ENCODE data around the gene ASPHD2. TPM values are rescaled to one million over a fixed set of nuclear protein-coding genes. Genes with fewer than 3 reads are reported as not detected.

The ASPHD2 gene
- total RNA-seq, 1 donor from 2014 or later: 0.32 TPM

DNA sequence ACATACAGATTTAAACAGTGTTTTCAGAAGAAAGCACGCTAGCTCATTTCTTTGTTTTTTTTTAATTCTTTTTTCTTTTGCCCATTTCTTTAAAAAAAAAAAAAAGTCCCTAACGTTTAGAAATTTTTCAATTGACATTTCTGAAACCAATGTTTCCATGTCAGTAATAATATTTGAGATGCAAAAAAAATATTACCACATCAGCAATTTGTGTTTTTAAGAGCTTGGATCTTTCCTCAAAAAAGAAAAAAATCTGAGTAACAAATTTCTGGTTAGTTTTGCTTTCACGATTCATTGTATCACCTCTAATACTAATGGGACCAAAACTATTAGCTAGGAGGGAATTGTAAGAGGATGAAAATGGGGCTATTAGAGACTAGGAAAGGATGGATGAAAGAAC is 39.9 kb upstream of the ASPHD2 start:
- intact Hi-C loops (cut with DNase I): no loop called here
- H3K27ac ChIP-seq: no peak overlapping the region
- no peaks in the 10 kb centered on the region for H3K27me3 ChIP-seq
- no peaks in the 10 kb centered on the region for H3K36me3 ChIP-seq
- TF ChIP-seq, protein P1, sequence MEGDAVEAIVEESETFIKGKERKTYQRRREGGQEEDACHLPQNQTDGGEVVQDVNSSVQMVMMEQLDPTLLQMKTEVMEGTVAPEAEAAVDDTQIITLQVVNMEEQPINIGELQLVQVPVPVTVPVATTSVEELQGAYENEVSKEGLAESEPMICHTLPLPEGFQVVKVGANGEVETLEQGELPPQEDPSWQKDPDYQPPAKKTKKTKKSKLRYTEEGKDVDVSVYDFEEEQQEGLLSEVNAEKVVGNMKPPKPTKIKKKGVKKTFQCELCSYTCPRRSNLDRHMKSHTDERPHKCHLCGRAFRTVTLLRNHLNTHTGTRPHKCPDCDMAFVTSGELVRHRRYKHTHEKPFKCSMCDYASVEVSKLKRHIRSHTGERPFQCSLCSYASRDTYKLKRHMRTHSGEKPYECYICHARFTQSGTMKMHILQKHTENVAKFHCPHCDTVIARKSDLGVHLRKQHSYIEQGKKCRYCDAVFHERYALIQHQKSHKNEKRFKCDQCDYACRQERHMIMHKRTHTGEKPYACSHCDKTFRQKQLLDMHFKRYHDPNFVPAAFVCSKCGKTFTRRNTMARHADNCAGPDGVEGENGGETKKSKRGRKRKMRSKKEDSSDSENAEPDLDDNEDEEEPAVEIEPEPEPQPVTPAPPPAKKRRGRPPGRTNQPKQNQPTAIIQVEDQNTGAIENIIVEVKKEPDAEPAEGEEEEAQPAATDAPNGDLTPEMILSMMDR (IDR thresholded peaks at IDR 0.05): no peak
- H3K4me3 ChIP-seq: no peak overlapping the region
- DNase-seq (ENCODE audit: low spot score in 2 of 2): no peak
- no peaks in the 10 kb centered on the region for H3K4me1 ChIP-seq
- no peaks in the 10 kb centered on the region for H3K9me3 ChIP-seq

DNA sequence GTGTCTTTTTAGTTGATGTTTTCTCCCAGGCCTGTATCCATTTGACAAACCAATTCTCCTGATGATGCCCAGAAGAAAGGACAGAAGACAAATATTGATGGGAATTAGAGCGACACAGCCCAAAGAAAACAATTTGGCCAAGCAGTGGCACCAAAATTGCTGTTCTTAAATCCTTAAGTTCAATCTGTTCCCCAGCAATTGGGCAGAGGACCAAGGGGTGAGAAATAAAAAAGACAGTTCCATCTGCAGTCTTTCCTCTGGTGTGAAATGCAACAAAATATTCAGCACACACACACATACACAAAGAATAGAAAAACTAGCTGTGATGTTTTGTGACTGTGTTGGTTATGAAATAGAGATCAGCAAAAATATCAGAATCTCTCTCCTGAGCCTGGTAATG is 38.0 kb upstream of the ASPHD2 start:
- Histone ChIP-seq H3K4me3 (no peak overlapping the region), H3K27ac (no peak overlapping the region), H3K36me3 (no peaks in the 10 kb centered on the region), H3K4me1 (no peaks in the 10 kb centered on the region), H3K9me3 (no peaks in the 10 kb centered on the region), H3K27me3 (no peaks in the 10 kb centered on the region)
- intact Hi-C loops (cut with DNase I): no loop called here
- no peak for DNase-seq (ENCODE audit: low spot score in 2 of 2)
- TF ChIP-seq, protein P1 (IDR thresholded peaks at IDR 0.05): no peak

DNA sequence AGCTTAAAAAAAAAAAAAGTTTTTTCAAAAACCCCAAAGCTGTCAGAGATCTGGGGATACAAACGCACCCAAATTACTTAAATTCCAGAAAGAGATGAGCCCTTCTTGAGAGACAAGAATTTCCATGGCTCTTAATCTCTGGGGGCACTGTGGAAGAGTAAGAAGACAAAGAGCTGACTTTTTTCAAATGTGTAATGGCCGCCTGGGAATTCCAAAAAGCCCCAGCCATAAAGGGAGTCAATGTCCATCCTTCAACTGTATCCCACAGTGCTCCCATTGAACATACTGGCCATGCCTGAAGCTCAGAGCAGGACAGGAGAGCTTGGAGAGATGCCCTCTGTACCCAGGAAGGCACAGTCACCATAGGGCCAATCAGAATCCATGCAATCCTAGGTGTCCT is 37.4 kb upstream of the ASPHD2 start:
- Histone ChIP-seq H3K27ac (no peak overlapping the region), H3K4me3 (no peak overlapping the region), H3K9me3 (no peaks in the 10 kb centered on the region), H3K36me3 (no peaks in the 10 kb centered on the region), H3K4me1 (no peaks in the 10 kb centered on the region), H3K27me3 (no peaks in the 10 kb centered on the region)
- no peak for DNase-seq (ENCODE audit: low spot score in 2 of 2)
- intact Hi-C loops (cut with DNase I): no loop called here
- TF ChIP-seq, protein P1 (IDR thresholded peaks at IDR 0.05): no peak

DNA sequence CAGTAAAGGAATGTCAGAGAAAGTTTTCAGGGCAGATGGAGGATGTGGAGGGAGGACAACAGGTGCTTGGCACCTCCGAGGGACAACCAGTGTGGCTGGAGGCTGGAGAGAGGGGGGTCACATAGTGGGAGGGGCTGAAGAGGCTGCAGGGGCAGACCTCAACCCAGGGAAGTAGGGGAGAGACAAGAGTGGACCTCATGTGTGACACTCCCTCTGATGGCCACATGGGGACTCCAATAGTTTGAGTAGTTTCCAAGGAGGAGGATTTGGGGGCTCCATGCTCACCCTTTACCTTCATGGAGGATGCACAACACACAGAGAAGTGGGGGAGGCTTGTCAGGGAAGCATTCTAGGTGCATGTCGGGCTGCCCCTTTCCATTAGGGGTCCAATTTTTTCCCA is 35.1 kb upstream of the ASPHD2 start:
- H3K27ac ChIP-seq: no peak overlapping the region
- H3K36me3 ChIP-seq: no peaks in the 10 kb centered on the region
- intact Hi-C loops (cut with DNase I): no loop called here
- no peaks in the 10 kb centered on the region for H3K27me3 ChIP-seq
- no peaks in the 10 kb centered on the region for H3K9me3 ChIP-seq
- TF ChIP-seq, protein P1 (IDR thresholded peaks at IDR 0.05): no peak
- no peak overlapping the region for H3K4me3 ChIP-seq
- no peak for DNase-seq (ENCODE audit: low spot score in 2 of 2)
- H3K4me1 ChIP-seq: no peaks in the 10 kb centered on the region

DNA sequence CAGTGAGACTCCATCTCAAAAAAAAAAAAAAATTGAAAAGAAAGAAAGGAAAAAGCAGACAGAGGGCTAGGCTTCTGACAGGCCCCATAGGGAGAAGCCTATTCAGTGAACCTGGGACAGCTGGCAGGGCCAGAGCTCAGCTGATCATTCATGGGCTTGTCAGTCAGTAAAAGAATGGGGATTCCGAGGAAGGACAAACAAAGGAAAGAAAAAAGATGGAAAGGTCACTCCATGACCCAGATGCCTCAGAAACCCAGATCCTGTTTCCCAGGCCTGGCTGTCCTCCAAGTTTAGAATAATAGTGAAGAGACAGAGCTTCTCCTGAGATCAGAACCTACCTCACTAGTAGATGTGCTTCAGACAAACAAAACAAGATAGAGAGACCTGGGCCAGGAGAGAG is 34.3 kb upstream of the ASPHD2 start:
- Histone ChIP-seq H3K27me3 (no peaks in the 10 kb centered on the region), H3K36me3 (no peaks in the 10 kb centered on the region), H3K4me1 (no peaks in the 10 kb centered on the region), H3K4me3 (no peak overlapping the region), H3K27ac (no peak overlapping the region), H3K9me3 (no peaks in the 10 kb centered on the region)
- intact Hi-C loops (cut with DNase I): no loop called here
- TF ChIP-seq, protein P1 (IDR thresholded peaks at IDR 0.05): no peak
- no peak for DNase-seq (ENCODE audit: low spot score in 2 of 2)

DNA sequence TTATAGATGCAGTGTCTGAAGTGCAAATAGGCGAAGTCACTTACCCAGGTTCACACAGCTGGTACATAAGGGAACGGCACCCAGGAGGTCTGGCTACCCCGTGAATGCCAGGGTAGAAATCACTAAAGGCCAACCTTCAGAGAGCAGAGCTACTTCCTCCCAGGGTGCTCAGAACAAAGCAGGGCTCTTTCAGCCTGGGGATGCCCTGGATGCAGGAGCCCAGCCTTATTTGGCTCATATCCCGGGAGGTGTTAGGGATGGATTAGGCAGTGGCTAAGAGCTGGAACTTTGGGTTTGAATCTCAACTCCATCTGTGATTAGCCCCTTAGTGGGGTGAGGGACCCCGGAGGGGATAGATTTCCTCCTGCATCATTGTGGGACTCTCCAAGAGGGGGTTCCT is 33.1 kb upstream of the ASPHD2 start:
- no peak for DNase-seq (ENCODE audit: low spot score in 2 of 2)
- no peaks in the 10 kb centered on the region for H3K4me1 ChIP-seq
- no peaks in the 10 kb centered on the region for H3K27me3 ChIP-seq
- intact Hi-C loops (cut with DNase I): no loop called here
- no peaks in the 10 kb centered on the region for H3K36me3 ChIP-seq
- H3K27ac ChIP-seq: no peak overlapping the region
- no peaks in the 10 kb centered on the region for H3K9me3 ChIP-seq
- TF ChIP-seq, protein P1 (IDR thresholded peaks at IDR 0.05): no peak
- no peak overlapping the region for H3K4me3 ChIP-seq

All from ascending aorta (tissue), 2 donors.